Keratinocyte (primary cell): Measurements from ENCODE around the gene ZNF518A. TPM values are rescaled to one million over a fixed set of nuclear protein-coding genes. Genes with fewer than 3 reads are reported as not detected.

Source experiments
- DNase-seq: peaks from one replicate; pipeline ENCODE4 v3.0.0-alpha.2; 2011; ENCODE audit warnings: low read depth, missing footprints, low spot score
- FAIRE-seq: peaks from 2 replicates; lab custom pipeline; 2011; peaks lifted over from hg19 to GRCh38; lab: Jason Lieb, UNC
- H2AFZ ChIP-seq: 2 replicates; pipeline ENCODE4 v1.6.0; 2012; ENCODE audit warnings: low read length, control low read depth, inconsistent platforms; ENCODE audit not compliant: control insufficient read depth
- H3K27ac ChIP-seq: 2 replicates; pipeline ENCODE4 v1.5.1; 2011; ENCODE audit warnings: low read length; ENCODE audit not compliant: control insufficient read depth, insufficient read depth
- H3K27me3 ChIP-seq: 3 replicates; pipeline ENCODE4 v1.6.0; 2011; ENCODE audit warnings: low read length; ENCODE audit not compliant: control insufficient read depth, insufficient read depth; ENCODE audit errors: extremely low read depth
- H3K36me3 ChIP-seq, 2 experiments: 2 replicates in 1 of 2; 3 replicates in 1 of 2; pipeline ENCODE4 v1.5.1; 2011; ENCODE audit warnings: low read length in 2 of 2, mild to moderate bottlenecking in 1 of 2; ENCODE audit not compliant: control insufficient read depth in 2 of 2, insufficient read depth in 2 of 2; ENCODE audit errors: extremely low read depth in 1 of 2
- H3K4me1 ChIP-seq: 3 replicates; pipeline ENCODE4 v1.5.1; 2011; ENCODE audit warnings: low read length; ENCODE audit not compliant: control insufficient read depth, insufficient read depth; ENCODE audit errors: extremely low read depth
- H3K4me2 ChIP-seq: 3 replicates; pipeline ENCODE4 v1.6.0; 2011; ENCODE audit warnings: low read depth, low read length; ENCODE audit not compliant: control insufficient read depth, insufficient read depth; ENCODE audit errors: extremely low read depth
- H3K4me3 ChIP-seq, 3 experiments: fragments of 200-600 bp in 1 of 3; sonication (generic) in 1 of 3; 2 replicates in 2 of 3; 3 replicates in 1 of 3; pipeline ENCODE4 v1.5.1; 2011 to 2016; ENCODE audit warnings: low read length in 3 of 3, mild to moderate bottlenecking in 3 of 3, control low read depth in 2 of 3, inconsistent platforms in 1 of 3, low read depth in 1 of 3, mixed read lengths in 1 of 3, mixed run types in 1 of 3, moderate library complexity in 1 of 3; ENCODE audit not compliant: control insufficient read depth in 2 of 3, insufficient read depth in 2 of 3; ENCODE audit errors: extremely low read depth in 1 of 3
- H3K79me2 ChIP-seq: 2 replicates; pipeline ENCODE4 v1.6.0; 2012; ENCODE audit warnings: low read length; ENCODE audit not compliant: control insufficient read depth, insufficient read depth
- H3K9ac ChIP-seq: 3 replicates; pipeline ENCODE4 v1.6.0; 2011; ENCODE audit warnings: low read length; ENCODE audit not compliant: control insufficient read depth, insufficient read depth; ENCODE audit errors: extremely low read depth
- H3K9me1 ChIP-seq: 3 replicates; pipeline ENCODE4 v1.6.0; 2011; ENCODE audit warnings: low read length; ENCODE audit not compliant: control insufficient read depth, insufficient read depth; ENCODE audit errors: extremely low read depth
- H3K9me3 ChIP-seq: 2 replicates; pipeline ENCODE4 v1.5.1; 2012; ENCODE audit warnings: low read depth, low read length; ENCODE audit not compliant: control insufficient read depth
- H4K20me1 ChIP-seq: 3 replicates; pipeline ENCODE4 v1.6.0; 2011; ENCODE audit warnings: low read length; ENCODE audit not compliant: control insufficient read depth, insufficient read depth; ENCODE audit errors: extremely low read depth
- CTCF ChIP-seq, 3 experiments: IDR thresholded peaks in 1 of 3; conservative IDR thresholded peaks in 1 of 3; optimal IDR thresholded peaks in 1 of 3; 2 replicates in 2 of 3; 3 replicates in 1 of 3; pipeline versions ENCODE3 to v1.5.1; 2011; ENCODE audit warnings: low read length in 3 of 3, mild to moderate bottlenecking in 3 of 3, moderate library complexity in 2 of 3, control low read depth in 1 of 3, inconsistent platforms in 1 of 3; ENCODE audit not compliant: insufficient read depth in 2 of 3; ENCODE audit errors: extremely low read depth in 1 of 3
- EZH2 ChIP-seq: IDR thresholded peaks from one replicate; pipeline ENCODE4 v1.6.1; 2012; ENCODE audit warnings: inconsistent platforms, mild to moderate bottlenecking, low read length, moderate library complexity
- dilution Hi-C: fragments of 300-500 bp; cut with MboI; formaldehyde crosslinking; loops from one replicate; pipeline ENCODE4 v1.7.0; 2020; ENCODE audit warnings: low sequenced_read_pairs; ENCODE audit not compliant: extremely low pct_ligation_motif_present
- polyA plus RNA-seq, 5 experiments: library from polyadenylated mRNA; depleted of rRNA in 3 of 5; stranded (reverse) in 3 of 5; stranded (forward) in 1 of 5; unstranded in 1 of 5; fragments of >200 nt; gene quantifications; 1 replicate in 1 of 5; 2 replicates in 3 of 5; 3 replicates in 1 of 5; pipeline versions ENCODE4 v1.2.1 to v1.2.3, GENCODE V29; 2011 to 2012; ENCODE audit warnings: missing spikeins in 2 of 5, low read depth in 1 of 5, low replicate concordance in 1 of 5

Gene ZNF518A
- polyA plus RNA-seq, 1 donor (not counting 4 experiments of a cell fraction or from before 2014, with no cell fraction given) = 10.0 TPM

GRCh38 chr10:96205580-96205979 is 75.5 kb downstream of the ZNF518A start:
- dilution Hi-C loops = no loop called here
- no peak for FAIRE-seq

GRCh38 chr10:96208271-96208670 is 78.2 kb downstream of the ZNF518A start:
- Histone ChIP-seq H3K36me3 (no peaks in the 10 kb centered on the region), H2AFZ (no peak overlapping the region), H3K9ac (no peak overlapping the region), H3K79me2 (no peaks in the 10 kb centered on the region), H3K4me1 (no peaks in the 10 kb centered on the region), H3K27me3 (no peaks in the 10 kb centered on the region), H4K20me1 (no peaks in the 10 kb centered on the region), H3K4me3 (no peak overlapping the region), H3K4me2 (no peak overlapping the region), H3K27ac (no peak overlapping the region), H3K9me3 (no peaks in the 10 kb centered on the region), H3K9me1 (no peaks in the 10 kb centered on the region)
- FAIRE-seq = no peak
- TF ChIP-seq EZH2 (no peak), CTCF (optimal IDR thresholded peaks at IDR 0.05 in 1 of 3, IDR thresholded peaks at IDR 0.05 in 1 of 3, conservative IDR thresholded peaks at IDR 0.05 in 1 of 3; ENCODE audit: extremely low read depth in 1 of 3, insufficient read depth in 2 of 3, low read length in 3 of 3) (no peak)
- no peak for DNase-seq
- dilution Hi-C loops = no loop called here

More at GRCh38 chr10:96205580-96205979, 75.5 kb downstream of the ZNF518A start:
- no peak for DNase-seq
- Histone ChIP-seq H3K27ac (no peak overlapping the region), H4K20me1 (no peaks in the 10 kb centered on the region), H3K4me2 (no peak overlapping the region), H3K36me3 (no peaks in the 10 kb centered on the region), H3K79me2 (no peaks in the 10 kb centered on the region), H3K4me1 (no peaks in the 10 kb centered on the region), H3K9me1 (no peaks in the 10 kb centered on the region), H2AFZ (no peak overlapping the region), H3K27me3 (no peaks in the 10 kb centered on the region), H3K9me3 (no peaks in the 10 kb centered on the region), H3K9ac (no peak overlapping the region), H3K4me3 (no peak overlapping the region)
- TF ChIP-seq CTCF (optimal IDR thresholded peaks at IDR 0.05 in 1 of 3, IDR thresholded peaks at IDR 0.05 in 1 of 3, conservative IDR thresholded peaks at IDR 0.05 in 1 of 3; ENCODE audit: extremely low read depth in 1 of 3, insufficient read depth in 2 of 3, low read length in 3 of 3) (no peak), EZH2 (no peak)
